MM.1S (cell line): ENCODE data around the gene ZXDC.

ENCODE experiments used
- DNase-seq: peaks from one replicate; pipeline ENCODE4 v3.0.0-alpha.2; 2015
- H2AFZ ChIP-seq: fragments of 300-600 bp; sonication (generic); 2 replicates; pipeline ENCODE4 v1.6.0; 2016; ENCODE audit warnings: antibody characterized with exemption, low read length
- H3F3A ChIP-seq: fragments of 300-600 bp; sonication (generic); 2 replicates; pipeline ENCODE4 v1.6.1; 2016; ENCODE audit warnings: mild to moderate bottlenecking, antibody characterized with exemption, low read length, moderate library complexity, mixed read lengths; ENCODE audit not compliant: insufficient read depth
- H3K27ac ChIP-seq: fragments of 300-600 bp; sonication (generic); 2 replicates; pipeline ENCODE4 v1.5.1; 2016; ENCODE audit warnings: mild to moderate bottlenecking, low read length
- H3K27me3 ChIP-seq: fragments of 300-600 bp; sonication (generic); replicated peaks from 2 replicates; pipeline ENCODE4 v1.6.0; 2016; ENCODE audit warnings: low read length; ENCODE audit not compliant: insufficient read depth
- H3K36me3 ChIP-seq: fragments of 300-600 bp; sonication (generic); replicated peaks from 2 replicates; pipeline ENCODE4 v1.6.1; 2016; ENCODE audit warnings: mild to moderate bottlenecking, low read length, mixed read lengths; ENCODE audit not compliant: insufficient read depth
- H3K4me1 ChIP-seq: fragments of 300-600 bp; sonication (generic); 2 replicates; pipeline ENCODE4 v1.6.1; 2016; ENCODE audit warnings: low read length, mixed read lengths
- H3K4me2 ChIP-seq: fragments of 300-600 bp; sonication (generic); 2 replicates; pipeline ENCODE4 v1.6.0; 2016; ENCODE audit warnings: low read depth, low read length
- H3K4me3 ChIP-seq: fragments of 300-600 bp; sonication (generic); 2 replicates; pipeline ENCODE4 v1.5.1; 2016; ENCODE audit warnings: low read length, mixed read lengths
- H3K79me2 ChIP-seq: fragments of 300-600 bp; sonication (generic); 2 replicates; pipeline ENCODE4 v1.6.1; 2016; ENCODE audit warnings: mixed run types, low read length, mixed read lengths
- H3K9ac ChIP-seq: fragments of 300-600 bp; sonication (generic); 2 replicates; pipeline ENCODE4 v1.6.1; 2016; ENCODE audit warnings: low read length, mixed read lengths
- H3K9me2 ChIP-seq: fragments of 300-600 bp; sonication (generic); replicated peaks from 2 replicates; pipeline ENCODE4 v1.6.1; 2016; ENCODE audit warnings: mild to moderate bottlenecking, low read length, mixed read lengths; ENCODE audit not compliant: insufficient read depth
- H3K9me3 ChIP-seq: fragments of 300-600 bp; sonication (generic); replicated peaks from 2 replicates; pipeline ENCODE4 v1.6.1; 2016; ENCODE audit warnings: mild to moderate bottlenecking, low read length, mixed read lengths; ENCODE audit not compliant: insufficient read depth
- H4K20me1 ChIP-seq: fragments of 300-600 bp; sonication (generic); 2 replicates; pipeline ENCODE4 v1.6.1; 2016; ENCODE audit warnings: mild to moderate bottlenecking, low read length, moderate library complexity, mixed read lengths; ENCODE audit not compliant: insufficient read depth
- EZH2 ChIP-seq: fragments of 300-600 bp; sonication (generic); optimal IDR thresholded peaks from 2 replicates; pipeline ENCODE3; 2017; ENCODE audit warnings: low read depth, mild to moderate bottlenecking, antibody characterized with exemption, low read length, mixed read lengths
- EZH2phosphoT487 ChIP-seq: fragments of 300-600 bp; sonication (generic); IDR thresholded peaks from 2 replicates; pipeline ENCODE4 v1.6.1; 2018; ENCODE audit warnings: antibody characterized with exemption, low read length
- TF ChIP-seq, protein P1 (sequence below): fragments of 300-600 bp; sonication (generic); IDR thresholded peaks from 2 replicates; pipeline ENCODE4 v1.5.1; 2016; ENCODE audit warnings: antibody characterized with exemption, low read length, mixed read lengths

The ZXDC gene

DNA sequence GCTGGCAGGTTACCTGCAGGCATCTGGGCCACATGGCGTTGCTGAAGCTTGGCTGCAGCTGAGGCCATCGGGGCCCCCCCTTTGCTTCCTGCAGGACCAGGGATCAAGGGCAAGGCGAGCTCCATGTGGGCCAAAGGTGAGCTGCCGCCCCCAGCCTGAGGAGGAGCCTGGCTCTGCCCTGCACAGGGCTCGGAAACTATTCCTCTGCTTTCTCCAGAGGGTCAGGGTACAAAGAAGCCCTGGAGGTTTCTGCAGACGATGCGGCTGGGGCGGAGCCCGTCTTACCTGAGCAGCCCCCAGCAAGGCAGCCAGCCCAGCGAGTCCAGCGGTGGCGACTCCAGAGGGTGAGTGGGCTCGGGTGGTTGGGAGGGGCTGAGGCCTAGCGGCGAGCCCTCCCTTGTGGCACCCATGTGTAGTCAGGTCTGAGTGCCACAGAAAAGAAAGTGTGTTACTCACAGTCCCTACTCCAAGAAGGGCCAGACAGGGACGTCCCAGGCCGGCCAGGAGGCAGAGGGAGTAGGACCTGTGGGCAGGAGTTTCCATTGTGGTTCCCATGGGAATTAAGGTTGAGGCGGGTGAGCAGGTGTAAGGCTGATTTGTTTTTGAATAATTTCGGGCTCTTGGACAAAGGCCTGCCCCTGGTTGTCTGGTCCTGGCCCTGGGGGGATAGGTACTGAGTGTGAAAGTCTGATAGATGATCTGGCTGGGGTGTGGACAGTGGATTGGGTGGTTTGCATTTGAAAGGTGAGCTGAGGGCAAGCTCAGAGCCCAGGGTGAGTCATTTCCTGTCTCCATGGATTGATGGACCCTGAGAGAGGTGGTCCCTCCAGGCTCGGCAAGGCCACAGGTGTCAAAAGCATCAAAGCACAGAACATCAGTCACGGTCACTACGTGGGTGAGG, 55.6 kb downstream of the ZXDC start:
- Histone ChIP-seq H3K27ac (no peak overlapping the region), H3K9me2 (no peaks in the 10 kb centered on the region), H3F3A (no peaks in the 10 kb centered on the region), H3K36me3 (no peaks in the 10 kb centered on the region), H3K9ac (no peak overlapping the region), H3K9me3 (no peaks in the 10 kb centered on the region), H3K4me2 (no peak overlapping the region), H4K20me1 (no peaks in the 10 kb centered on the region), H2AFZ (no peak overlapping the region), H3K4me3 (no peak overlapping the region), H3K79me2 (no peaks in the 10 kb centered on the region), H3K27me3 (no peaks in the 10 kb centered on the region), H3K4me1 (0 out of 2 replicates have a peak, but pooled peaks cover 3% of the 10 kb centered on the region)
- no peak for DNase-seq
- no peak for TF ChIP-seq EZH2
- no peak for TF ChIP-seq EZH2phosphoT487
- TF ChIP-seq, protein P1, sequence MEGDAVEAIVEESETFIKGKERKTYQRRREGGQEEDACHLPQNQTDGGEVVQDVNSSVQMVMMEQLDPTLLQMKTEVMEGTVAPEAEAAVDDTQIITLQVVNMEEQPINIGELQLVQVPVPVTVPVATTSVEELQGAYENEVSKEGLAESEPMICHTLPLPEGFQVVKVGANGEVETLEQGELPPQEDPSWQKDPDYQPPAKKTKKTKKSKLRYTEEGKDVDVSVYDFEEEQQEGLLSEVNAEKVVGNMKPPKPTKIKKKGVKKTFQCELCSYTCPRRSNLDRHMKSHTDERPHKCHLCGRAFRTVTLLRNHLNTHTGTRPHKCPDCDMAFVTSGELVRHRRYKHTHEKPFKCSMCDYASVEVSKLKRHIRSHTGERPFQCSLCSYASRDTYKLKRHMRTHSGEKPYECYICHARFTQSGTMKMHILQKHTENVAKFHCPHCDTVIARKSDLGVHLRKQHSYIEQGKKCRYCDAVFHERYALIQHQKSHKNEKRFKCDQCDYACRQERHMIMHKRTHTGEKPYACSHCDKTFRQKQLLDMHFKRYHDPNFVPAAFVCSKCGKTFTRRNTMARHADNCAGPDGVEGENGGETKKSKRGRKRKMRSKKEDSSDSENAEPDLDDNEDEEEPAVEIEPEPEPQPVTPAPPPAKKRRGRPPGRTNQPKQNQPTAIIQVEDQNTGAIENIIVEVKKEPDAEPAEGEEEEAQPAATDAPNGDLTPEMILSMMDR = no peak

DNA sequence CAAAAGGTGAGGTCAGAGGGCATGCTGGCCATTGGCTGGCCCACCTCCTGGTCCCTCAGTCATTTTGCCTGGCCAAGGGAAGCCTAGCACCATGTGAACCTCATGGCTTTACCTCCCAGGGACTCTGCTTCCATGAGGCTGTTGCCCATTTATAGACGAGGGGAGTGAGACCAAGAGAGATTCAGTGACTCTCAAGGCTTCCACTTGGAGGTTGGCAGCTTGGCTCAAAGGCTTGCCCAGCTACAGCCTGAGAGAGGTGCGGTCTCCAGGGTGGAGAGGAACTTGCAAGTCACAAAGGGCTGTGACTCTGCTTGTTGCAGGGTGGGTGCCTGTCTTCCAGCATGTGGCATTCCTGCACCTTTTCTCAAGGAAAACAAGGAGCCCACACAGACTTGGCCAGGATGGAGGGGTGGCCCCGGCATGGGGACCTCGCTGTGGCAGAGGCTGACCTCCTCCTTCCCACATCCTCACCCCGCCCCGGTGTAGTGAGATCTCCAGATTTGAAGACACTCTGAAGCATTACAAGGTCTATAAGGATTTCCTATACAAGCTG, 56.5 kb downstream of the ZXDC start:
- Histone ChIP-seq H3K9me3 (no peaks in the 10 kb centered on the region), H3K9ac (no peak overlapping the region), H3K27ac (no peak overlapping the region), H3K27me3 (no peaks in the 10 kb centered on the region), H4K20me1 (no peaks in the 10 kb centered on the region), H3K79me2 (no peaks in the 10 kb centered on the region), H3K4me1 (0 out of 2 replicates have a peak, but pooled peaks cover 3% of the 10 kb centered on the region), H3F3A (no peaks in the 10 kb centered on the region), H3K4me3 (no peak overlapping the region), H3K4me2 (no peak overlapping the region), H3K36me3 (no peaks in the 10 kb centered on the region), H3K9me2 (no peaks in the 10 kb centered on the region), H2AFZ (no peak overlapping the region)
- no peak for DNase-seq
- TF ChIP-seq EZH2phosphoT487 (no peak), EZH2 (no peak)
- TF ChIP-seq, protein P1 = no peak

DNA sequence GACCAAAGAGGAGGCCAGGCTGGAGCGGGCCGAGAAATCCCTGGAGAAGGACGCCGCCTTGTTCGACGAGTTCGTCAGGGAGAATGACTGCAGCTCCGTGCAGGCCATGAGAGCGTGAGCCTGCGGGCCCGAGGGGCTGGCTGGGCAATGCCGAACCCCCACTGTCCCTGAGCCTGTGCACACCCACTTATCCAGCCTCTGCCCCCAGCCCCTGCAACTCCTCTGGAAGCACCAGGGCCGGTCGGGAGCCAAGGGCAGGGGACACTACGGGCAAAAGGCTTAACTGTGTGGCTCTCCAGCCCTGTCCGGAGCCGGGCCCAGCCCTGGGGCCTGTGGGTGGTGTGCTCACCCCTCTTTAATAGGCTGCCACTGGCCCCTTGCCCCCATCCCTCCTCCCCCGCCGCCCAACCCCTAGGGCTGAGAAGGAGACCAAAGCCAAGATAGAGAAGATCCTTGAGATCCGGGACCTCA, 57.0 kb downstream of the ZXDC start:
- Histone ChIP-seq H3K27ac (no peak overlapping the region), H4K20me1 (no peaks in the 10 kb centered on the region)

More for the DNA sequence above, 57.0 kb downstream of the ZXDC start:
- no peak overlapping the region for H3K9ac ChIP-seq
- H3K9me3 ChIP-seq = no peaks in the 10 kb centered on the region
- H3K4me1 ChIP-seq = 0 out of 2 replicates have a peak, but pooled peaks cover 3% of the 10 kb centered on the region
- H3K36me3 ChIP-seq = no peaks in the 10 kb centered on the region
- DNase-seq = no peak
- H3K9me2 ChIP-seq = no peaks in the 10 kb centered on the region
- H3K79me2 ChIP-seq = no peaks in the 10 kb centered on the region
- no peak overlapping the region for H2AFZ ChIP-seq
- H3K4me3 ChIP-seq = no peak overlapping the region
- no peaks in the 10 kb centered on the region for H3F3A ChIP-seq
- H3K4me2 ChIP-seq = no peak overlapping the region
- TF ChIP-seq EZH2 (no peak), EZH2phosphoT487 (no peak)
- TF ChIP-seq, protein P1 = no peak
- no peaks in the 10 kb centered on the region for H3K27me3 ChIP-seq
